T-helper 9 cell (primary cell): Measurements from ENCODE around the gene SPEF1.
"Not testable (repeated sequence)": the region's sequence is repeated elsewhere in the genome, so short reads cannot be mapped to it uniquely, and the experiment has no call there.

Experiments used
- DNase-seq: peaks from one replicate; pipeline ENCODE4 v3.0.0-alpha.2; 2020

Gene SPEF1

DNA sequence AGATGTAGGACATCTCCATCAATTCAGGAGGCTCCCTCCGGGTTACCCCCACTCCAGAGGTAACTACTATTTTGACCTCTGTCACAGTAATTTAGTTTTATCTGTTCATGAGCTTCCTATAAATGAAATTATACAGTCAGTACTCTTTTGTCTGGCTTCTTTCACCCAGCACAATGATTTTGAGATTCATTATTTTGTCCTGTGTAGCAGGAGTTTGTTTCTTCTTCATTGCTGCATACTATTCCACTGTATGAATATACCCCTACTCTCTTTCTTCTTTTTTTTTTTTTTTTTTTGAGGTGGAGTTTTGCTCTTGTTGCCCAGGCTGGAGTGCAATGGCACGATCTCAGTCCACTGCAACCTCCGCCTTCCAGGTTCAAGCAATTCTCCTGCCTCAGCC, 27.3 kb upstream of the SPEF1 start:
- DNase-seq: no peak

DNA sequence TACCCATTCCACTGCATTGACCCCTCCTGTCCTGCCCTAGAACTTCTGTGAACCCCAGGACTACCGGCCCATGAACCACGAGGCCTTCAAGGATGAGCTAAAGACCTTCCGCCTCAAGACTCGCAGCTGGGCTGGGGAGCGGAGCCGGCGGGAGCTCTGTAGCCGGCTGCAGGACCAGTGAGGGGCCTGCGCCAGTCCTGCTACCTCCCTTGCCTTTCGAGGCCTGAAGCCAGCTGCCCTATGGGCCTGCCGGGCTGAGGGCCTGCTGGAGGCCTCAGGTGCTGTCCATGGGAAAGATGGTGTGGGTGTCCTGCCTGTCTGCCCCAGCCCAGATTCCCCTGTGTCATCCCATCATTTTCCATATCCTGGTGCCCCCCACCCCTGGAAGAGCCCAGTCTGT, 23.5 kb upstream of the SPEF1 start:
- no peak for DNase-seq

DNA sequence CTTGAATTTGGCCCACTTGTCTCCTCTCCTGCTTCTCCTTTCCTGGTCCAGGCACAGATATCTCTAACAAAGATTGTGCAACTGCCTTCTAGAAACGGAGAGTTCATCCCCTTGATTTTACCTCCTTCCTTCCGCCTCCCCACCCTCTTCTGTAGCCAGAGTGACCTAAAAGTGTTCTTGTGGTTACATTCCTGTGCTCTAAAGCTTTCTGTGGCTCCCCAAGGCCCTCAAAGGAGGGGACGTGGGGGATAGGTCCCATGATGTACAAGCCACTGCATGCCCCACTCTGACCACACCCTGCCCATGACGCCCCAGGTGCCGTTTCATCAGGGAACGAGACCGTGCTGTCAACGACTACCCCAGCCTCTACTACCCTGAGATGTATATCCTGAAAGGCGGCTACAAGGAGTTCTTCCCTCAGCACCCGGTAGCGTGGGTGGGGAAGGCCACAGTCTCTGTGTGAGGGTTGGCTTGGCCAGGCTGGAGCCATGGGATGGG, 23.1 kb upstream of the SPEF1 start:
- DNase-seq: no peak

DNA sequence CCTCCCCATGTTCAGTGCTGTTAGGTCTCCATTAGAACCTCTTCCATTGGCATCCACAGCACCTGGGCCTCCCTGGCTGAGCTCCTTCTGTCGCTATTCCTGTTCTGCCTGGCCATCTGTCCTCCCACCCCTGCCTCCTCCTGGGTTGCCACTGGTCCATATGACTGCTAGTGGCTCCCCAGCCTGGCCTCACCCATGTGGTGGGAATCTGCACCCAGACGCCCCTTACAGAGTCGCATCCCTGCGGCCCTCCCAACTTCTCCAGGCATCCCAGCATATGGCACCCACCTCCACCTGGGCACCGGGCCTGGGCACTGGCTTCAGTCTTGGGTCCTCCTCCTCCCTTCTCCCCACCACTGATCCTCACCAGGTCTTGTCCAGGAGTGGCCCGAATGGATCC, 22.6 kb upstream of the SPEF1 start:
- no peak for DNase-seq

DNA sequence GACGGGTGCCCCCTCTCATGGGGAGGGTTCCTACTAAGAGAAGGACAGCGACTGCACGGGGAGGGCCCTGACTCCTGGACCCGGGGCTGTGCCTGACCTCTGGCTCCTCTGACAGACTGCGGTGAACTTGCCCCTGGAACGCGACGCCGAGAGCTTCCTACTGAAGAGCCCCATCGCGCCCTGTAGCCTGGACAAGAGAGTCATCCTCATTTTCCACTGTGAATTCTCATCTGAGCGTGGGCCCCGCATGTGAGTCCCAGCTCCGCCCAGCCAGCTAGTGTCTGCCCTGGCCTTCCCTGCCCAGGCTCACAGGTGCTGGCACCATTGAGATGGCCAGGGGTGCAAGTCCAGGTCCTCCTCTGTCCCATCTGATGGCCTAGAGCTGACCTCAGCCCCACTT, 22.0 kb upstream of the SPEF1 start:
- DNase-seq: no peak

DNA sequence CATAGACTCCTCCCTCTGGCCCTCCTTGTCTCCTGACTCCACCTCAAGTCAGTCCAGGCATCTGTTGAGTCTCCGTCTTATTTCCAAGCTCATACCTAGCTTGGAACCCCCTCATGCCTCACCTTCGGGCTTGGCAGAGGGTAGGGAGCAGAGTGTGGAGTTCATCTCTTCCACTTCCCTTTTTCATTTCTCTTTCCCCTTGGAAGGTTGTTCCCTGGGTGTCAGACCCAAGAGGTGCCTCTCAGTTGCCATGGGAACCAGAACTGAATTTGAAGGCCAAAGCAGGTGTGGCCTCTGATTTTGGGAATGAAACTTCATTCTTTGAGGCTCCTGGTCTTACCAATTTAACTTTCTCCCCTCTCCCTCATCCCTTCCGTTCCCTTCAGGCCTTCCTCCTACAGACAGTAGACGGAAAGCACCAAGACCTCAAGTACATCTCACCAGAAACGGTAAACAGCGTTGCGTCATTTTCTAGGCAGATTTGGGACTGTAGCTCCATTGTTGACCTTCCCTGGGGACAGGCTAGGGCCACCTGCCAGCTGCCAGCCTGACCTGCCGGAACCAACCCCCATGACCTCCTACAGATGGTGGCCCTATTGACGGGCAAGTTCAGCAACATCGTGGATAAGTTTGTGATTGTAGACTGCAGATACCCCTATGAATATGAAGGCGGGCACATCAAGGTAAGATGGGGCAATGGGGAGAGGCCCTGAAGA, 21.4 kb upstream of the SPEF1 start:
- DNase-seq: no peak

DNA sequence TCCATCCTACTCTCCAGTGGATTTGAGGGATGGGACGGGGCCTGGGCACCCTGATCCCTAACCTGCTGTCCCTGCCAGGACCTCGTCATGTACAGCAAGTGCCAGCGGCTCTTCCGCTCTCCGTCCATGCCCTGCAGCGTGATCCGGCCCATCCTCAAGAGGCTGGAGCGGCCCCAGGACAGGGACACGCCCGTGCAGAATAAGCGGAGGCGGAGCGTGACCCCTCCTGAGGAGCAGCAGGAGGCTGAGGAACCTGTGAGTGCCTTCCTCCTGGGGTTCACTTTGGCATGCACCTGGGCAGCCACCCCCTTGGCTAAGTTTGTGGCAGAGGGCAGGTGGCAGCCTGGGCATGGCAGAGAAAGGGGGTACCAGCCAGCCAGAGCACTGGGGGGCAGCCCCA, 20.6 kb upstream of the SPEF1 start:
- no peak for DNase-seq

DNA sequence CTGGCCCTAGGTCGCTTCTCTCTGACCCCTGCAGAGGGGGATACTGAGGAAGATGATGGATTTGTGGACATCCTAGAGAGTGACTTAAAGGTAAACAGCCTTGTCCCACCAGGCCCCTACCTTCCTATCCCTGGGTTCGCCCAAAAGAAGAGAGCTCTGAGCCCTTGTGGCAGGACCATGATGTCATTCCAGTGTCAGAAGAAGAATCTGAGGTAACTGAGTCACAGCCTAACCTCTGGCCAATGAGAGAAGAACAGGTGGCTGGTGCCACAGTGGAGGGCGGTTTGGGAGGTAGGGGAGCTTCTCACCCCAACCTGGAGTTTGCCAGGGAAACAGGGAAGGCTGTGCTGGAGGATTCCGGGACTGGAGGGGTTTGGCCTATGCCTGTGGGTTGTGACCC, 20.1 kb upstream of the SPEF1 start:
- DNase-seq: no peak

DNA sequence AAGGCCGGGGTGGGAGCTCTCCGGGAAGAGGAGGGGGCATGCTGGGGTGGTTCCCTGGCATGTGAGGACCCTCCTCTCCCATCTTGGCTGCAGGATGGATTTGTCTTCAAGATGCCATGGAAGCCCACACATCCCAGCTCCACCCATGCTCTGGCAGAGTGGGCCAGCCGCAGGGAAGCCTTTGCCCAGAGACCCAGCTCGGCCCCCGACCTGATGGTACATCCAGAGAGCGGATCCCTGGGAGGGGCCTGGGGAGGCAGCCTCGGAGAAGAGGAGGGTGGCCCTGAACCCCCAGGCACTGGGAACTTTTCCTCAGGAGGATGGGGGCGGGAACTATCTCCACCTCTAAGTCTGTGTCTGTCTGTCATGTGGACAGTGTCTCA, 19.6 kb upstream of the SPEF1 start:
- DNase-seq: no peak

DNA sequence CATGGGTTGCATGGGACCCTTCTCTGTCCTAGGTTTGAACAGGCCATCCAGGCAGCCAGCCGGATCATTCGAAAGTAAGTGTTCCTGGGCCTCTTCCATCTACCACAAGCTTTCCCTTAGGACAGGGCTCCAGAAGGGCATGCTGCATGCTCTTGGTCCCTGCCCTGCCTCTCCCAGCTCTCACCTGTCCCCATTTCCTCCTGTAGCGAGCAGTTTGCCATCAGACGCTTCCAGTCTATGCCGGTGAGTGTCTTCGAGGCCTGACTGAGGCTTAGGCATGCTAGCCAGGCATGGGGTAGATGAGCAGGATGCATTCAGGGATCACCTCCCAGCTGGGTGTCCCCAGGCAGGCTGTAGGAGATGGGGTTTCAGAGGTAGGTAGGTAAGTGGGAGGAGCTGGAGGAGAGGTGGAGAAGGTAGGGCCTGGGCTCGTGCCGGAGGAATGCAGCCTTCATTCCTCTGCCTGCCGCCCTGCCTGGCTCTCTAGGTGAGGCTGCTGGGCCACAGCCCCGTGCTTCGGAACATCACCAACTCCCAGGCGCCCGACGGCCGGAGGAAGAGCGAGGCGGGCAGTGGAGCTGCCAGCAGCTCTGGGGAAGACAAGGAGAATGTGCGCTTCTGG, 19.1 kb upstream of the SPEF1 start:
- DNase-seq: no peak

DNA sequence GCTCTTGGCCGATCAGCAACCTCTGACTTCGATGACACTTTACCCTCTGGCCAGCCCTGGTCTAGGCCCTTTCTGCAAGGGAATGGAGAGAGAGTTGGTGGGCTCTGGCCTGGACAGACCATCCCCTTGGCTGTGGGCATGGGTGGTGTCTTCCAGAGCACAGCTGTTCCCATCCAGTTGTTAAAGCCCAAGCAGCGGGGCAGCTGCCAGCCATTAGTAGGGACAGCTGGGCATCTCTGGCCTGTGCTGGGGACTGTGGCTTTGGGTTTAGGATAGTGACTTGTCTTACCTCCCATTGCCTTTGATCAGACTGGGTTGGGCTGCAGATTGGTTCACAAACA, 17.6 kb upstream of the SPEF1 start:
- no peak for DNase-seq

DNA sequence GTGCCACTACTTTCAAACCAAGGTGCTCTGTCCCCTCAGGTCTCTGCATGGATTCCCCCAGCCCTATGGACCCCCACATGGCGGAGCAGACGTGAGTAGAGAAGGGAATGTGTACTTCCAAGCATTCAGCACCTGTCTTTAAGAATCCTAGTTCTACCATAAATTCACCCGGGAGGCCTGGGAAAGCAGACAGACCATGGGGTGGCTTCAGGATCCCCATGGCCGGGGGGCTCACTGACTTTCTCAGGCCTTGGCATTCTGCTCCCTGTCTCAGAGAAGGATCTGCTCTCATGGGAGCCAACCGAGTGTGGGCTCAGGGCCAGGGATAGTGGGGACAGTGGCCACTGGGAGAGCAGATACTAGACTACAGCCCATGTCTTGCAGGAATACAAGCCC, 17.1 kb upstream of the SPEF1 start:
- no peak for DNase-seq

DNA sequence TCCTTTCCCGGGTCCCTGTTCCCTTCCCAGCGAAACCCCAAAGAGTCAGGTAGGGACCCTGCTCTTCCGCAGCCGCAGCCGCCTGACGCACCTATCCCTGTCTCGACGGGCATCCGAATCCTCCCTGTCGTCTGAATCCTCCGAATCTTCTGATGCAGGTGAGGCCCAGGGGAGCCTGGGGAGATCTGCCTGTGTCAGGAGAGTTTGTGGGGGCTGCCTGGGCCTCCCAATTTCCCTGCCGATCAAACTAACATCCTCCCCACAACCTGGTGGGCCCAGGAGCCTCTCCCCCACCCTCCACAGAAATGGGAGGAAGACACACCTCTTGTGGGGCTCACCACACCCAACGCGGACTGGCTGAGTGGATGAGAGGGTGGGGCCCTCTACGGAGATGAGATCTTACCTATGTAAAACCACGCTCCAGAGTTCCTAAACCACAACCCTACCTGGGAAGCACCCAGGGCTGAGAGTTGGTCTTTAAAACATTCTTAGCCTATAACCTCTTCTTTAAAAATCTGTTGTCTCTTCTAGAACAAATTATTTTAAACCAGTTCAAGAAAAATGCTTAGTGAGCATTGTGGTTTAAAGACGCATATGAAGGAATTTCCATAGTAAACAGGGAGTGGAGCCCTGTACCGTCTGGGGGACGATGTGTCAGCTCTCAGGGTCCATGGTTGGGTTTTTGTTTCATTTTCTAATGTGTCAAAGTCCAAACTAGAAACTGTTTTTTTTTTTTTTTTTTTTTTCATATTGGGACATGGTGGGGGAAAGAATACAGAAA, 16.5 kb upstream of the SPEF1 start:
- no peak for DNase-seq

DNA sequence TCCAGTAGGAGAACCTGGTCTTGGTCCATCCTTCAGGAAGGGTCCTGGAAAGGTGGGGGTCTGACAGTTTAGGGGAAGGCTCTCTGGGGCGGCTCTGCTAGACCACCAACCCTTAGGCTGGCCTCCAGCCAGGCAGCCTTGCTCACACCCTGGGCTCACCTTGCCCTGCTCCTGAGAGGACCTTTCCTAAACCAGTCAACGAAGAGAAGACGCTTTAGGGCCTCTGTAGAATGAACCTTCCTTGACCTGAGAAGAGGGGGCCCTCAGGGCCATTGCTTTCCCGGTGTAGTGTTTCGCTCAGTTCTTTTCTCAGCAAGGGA, 15.9 kb upstream of the SPEF1 start:
- DNase-seq: no peak

DNA sequence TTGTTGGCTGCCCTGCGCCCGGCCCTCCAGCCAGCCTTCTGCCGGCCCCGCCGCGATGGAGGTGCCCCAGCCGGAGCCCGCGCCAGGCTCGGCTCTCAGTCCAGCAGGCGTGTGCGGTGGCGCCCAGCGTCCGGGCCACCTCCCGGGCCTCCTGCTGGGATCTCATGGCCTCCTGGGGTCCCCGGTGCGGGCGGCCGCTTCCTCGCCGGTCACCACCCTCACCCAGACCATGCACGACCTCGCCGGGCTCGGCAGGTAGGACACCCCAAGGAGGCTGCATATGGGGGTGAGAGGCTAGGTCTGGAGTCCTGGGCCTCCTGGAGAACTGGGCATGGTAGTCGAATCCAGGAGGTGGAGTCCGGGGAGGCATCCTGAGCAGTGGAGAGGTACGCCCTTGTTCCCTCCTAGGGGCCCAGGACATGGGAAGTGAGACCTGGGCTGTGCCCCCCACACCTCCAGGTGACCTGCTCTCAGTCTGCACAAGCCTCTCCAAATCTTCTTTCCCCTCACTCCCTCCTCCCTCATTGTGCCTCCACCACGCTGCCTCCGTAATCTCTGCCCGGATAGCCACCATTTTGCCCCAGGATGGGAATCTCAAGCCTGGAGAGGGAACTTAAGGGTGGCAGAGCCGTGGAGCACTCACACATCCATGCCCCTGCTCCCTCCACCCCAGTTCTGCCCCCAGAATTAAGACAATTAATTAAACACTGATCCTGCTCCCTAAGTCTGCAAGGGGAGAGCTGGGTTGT, 15.4 kb upstream of the SPEF1 start:
- DNase-seq: no peak

DNA sequence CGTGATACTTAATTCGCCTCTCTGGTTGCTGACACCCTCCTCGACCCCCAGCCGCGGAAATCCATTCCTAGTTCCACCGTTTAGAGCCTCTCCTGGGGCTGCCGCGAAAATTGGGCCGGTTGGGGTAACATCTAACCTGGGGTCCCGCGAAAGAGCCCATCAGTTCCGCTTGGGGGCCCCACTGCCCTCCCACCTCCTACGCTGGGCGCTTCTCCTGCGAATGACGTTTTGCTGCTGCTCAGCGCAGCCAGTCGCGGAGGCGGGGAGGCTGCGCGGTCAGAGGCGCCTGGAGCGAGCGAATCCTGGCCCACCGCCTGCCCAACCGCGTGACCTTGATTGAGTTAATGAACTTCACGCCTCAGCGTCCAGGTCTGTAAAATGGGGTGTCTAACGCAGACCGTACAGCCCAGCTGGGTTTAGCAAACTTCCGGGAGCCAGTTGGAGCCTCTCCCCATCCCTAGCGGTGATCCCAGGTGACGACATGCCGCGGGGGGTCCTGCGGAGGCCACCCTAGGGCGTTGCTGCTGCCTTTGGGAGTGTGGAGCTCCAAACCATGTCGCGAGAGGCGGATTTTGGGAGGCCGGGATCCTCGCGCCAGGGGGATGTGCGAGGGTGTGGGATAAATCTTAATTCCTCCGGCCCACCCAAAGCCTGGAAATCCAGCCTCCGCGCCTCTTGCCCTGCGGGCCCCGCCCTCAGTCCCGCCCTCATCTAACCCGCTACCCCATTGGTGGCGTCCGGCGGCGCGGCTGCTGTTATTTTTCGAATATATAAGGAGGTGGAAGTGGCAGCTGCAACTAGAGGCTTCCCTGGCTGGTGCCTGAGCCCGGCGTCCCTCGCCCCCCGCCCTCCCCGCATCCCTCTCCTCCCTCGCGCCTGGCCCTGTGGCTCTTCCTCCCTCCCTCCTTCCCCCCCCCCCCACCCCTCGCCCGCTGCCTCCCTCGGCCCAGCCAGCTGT, 14.5 kb upstream of the SPEF1 start, which contains the start of gene CDC25B:
CDC25B (plus strand) TSS at position 800 of the 958 bp plus-strand sequence. CDS start 222 bp downstream, outside the sequence.
- DNase-seq: peak; percentile 85

DNA sequence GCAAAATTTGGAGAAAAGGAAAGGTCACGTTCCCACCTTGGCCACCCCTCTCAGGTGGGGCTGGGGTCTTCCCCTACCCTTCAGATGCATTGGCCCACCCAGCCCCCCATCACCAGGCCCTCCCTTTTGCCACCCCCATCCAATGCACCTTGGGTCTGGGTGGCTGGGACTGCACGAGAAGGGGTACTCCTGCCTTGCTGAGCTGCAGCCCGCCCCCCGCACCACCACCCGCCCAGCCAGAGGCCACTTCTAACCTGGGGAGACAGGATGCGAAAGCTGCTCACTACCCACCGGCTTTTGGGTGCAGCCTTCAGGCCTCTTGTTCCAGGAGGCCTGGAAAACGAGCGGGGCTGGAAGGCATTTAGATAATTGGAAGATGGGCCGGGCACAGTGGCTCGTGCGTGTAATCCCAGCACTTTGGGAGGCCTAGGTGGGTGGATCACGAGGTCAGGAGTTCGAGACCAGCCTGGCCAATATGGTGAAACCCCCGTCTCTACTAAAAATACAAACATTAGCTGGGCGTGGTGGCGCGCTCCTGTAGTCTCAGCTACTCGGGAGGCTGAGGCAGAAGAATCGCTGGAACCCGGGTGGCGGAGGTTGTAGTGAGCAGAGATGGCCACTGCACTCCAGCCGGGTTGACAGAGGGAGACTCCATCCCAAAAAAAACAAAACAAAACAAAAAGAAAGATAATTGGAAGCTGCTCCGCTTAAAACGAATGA, 13.6 kb upstream of the SPEF1 start:
- DNase-seq: no peak

DNA sequence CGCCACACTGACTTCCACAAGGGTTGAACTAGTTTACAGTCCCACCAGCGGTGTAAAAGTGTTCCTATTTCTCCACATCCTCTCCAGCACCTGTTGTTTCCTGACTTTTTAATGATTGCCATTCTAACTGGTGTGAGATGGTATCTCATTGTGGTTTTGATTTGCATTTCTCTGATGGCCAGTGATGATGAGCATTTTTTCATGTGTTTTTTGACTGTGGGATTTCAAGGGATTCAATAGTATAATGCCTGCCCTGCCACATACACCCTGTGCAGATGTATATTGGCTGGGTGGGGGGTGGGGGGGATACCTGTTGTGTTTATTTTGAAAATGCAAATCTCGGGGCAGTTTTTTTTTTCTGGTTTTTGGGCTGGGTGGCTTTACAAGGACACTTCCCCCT, 12.9 kb upstream of the SPEF1 start:
- not testable (repeated sequence) for DNase-seq

DNA sequence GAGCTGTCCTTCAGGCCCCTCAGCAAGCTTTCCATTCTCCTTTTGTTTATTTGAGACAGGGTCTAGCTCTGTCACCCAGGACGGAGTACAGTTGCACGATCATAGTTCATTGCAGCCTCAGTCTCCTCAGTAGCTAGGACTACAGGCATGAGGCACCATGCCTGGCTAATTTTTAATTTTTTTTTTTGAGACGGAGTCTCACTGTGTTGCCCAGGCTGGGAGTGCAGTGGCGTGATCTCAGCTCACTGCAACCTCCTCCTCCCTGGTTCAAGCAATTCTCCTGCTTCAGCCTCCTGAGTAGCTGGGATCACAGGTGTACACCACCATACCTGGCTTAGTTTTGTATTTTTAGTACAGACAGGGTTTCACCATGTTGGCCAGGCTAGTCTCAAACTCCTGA, 8.0 kb upstream of the SPEF1 start:
- not testable (repeated sequence) for DNase-seq

DNA sequence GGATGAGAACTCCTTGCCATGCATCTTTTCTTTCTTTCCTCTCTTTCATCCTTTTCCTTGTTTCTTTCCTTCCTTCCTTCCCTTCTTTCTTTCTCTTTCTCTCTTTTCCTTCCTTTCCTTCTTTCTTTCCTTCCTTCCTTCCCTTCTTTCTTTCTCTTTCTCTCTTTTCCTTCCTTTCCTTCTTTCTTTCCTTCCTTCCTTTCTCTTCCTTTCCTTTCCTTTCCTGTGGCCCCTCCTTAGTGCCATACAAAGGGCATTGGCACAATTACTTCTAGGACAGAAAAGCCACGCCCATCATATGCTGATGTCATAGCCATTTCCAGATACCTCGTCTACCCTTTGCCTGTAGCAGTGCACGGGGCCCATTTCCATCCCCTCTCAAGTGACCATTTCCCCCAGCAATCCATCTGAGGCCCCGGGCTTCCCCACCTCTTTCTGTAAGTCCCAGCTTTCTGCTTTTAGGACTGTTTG, 7.5 kb upstream of the SPEF1 start:
- no peak for DNase-seq

DNA sequence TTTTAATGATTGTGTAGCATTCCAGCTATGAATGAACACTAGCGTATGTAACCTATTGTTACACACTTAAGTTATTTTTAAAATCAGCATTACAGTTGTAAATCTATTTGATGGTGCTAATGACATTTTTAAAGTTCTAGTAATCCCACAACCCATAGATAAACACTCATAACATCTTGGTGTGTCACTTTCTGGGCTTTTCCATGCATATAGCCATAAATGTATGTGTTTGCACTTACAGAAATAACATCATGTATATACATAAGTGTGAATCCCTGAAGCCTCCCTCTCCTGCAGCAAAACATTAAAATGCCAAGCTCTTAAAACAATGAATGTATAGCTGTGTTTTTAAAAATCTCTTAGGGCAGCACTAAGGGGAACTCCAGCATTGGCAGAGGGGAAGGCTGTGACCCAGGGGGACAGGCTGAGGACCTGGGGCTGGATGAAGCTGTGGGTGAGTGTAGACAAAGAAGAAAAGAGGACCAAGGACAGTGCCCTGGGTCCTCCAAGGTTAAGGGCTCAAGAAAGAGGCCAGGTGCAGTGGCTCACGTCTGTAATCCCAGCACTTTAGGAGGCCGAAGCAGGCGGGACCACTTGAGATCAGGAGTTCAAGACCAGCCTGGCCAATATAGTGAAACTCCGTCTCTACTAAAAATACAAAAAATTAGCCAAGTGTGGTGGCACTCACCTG, 6.2 kb upstream of the SPEF1 start:
- no peak for DNase-seq
